Measurements from ENCODE around the gene ZNF577.

Gene ZNF577

DNA sequence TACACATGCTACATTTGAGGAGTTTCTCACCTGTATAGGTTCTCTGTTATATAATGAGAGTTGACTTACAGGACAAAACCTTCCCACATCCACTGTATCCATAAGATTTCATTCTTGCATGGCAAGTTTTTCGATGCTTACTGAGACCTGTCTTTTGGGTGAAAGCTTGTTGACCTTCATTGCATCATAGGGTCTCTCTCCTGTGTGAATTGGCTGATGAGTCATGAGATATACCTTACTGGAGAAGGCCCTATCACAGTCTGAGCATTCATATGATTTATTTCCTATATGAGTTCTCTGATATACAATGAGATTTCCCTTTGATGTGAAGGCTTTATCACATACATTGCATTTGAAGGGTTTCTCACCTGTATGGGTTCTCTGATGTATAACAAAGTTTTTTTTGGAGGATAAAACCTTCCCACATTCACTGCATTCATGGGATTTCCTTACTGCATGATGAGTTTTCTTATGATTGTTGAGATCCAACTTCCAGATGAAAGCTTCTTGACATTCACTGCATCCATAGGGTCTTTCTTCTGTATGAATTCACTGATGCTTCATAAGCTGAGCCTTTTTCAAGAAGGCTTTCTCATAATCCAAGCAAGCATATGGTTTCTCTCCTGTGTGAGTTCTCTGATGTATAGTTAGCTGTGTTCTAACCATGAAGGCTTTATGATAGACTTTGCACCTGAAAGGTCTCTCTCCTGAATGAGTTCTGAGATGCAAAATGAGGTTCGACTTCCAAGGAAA is 25.7 kb downstream of the ZNF577 start:
- DNase-seq, result no peak

DNA sequence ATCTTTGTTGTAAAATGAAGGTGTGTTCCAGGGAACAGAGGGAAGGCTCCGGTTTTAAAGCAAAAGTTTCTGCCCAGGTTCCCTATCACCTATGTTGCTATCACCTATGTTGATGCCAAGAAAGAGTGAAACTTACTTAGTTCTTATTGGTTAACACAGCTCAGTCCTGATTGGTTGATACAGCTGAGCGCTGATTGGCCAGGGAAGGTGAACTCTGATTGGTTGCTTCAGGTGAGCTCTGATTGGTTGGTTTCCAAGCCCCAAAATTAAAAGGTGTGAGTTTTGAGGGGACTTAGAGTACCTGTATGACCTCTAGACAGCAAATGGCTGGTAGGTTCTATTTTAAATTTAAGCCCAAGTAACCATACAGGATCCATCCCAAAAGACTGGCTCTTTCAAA is 50.6 kb downstream of the ZNF577 start:
- no peak for DNase-seq

GRCh38 chr19:51830274-51830673 is 57.5 kb downstream of the ZNF577 start:
- DNase-seq, result no peak

- DNase-seq, result no peak
Observed at GRCh38 chr19:51824281-51825005, 63.3 kb downstream of the ZNF577 start.

GRCh38 chr19:51822946-51823345 is 64.8 kb downstream of the ZNF577 start:
- DNase-seq, result no peak

DNA sequence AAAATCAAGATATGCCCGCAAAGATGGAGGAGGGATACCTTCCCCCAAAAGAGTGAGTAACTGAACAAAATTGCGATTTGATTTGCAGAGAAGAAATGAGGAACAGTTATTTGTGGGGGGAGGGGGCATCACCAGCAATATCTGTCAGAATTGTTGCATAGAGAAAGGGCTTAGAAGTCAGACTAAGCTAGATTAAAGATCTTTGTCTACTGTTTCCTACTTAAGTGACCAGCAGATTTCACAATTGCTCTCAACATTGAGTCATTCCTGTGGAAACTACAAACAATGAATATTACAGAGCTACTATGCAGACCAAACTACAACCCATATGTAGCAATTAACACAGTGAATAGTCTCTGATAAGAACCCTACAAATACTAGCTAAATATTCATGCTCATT is 65.4 kb downstream of the ZNF577 start:
- DNase-seq, result no peak

DNA sequence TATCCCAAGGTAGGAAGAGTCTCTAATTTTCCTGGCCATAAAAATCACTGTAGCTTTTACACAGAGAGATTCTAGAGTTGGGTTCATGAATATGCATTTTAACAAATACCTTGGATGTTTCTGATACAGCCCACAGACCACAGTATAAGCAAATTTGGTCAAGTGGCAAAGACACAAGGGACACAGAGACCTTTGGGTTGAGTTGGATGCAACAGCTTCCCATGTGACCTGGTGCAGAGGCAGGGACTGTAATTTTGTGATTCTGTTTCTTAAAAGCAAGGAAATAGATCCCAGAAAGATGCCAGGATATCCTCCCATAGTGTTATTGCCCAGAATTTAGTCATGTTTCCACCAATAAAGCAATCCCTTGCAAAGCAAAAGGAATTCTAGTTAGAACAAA is 65.8 kb downstream of the ZNF577 start:
- DNase-seq, result no peak

- DNase-seq, result no peak
Observed at GRCh38 chr19:51821456-51821855, 66.3 kb downstream of the ZNF577 start.
